K562 (cell line): ENCODE data around the gene MALSU1. TPM values are rescaled to one million over a fixed set of nuclear protein-coding genes. Genes with fewer than 3 reads are reported as not detected.

ENCODE experiments used
- FIP1L1 ChIP-seq: fragments of 200-400 bp; formaldehyde crosslinking; IDR thresholded peaks from 2 replicates; pipeline ENCODE4 v1.6.1; 2018; ENCODE audit warnings: mild to moderate bottlenecking, low read depth, low read length; ENCODE audit not compliant: poor library complexity, severe bottlenecking
- KLF16 ChIP-seq: IDR thresholded peaks from 2 replicates; pipeline ENCODE4 v1.6.1; 2016; ENCODE audit warnings: antibody characterized with exemption
- MEF2D ChIP-seq: conservative IDR thresholded peaks from 2 replicates; pipeline ENCODE4 v1.6.1; 2016; ENCODE audit warnings: low read depth, missing genetic modification characterization, missing compliant biosample characterization
- NFATC3 ChIP-seq: fragments of 450-650 bp; IDR thresholded peaks from 2 replicates; pipeline ENCODE4 v1.6.1; 2017; ENCODE audit warnings: mild to moderate bottlenecking
- POLR2B ChIP-seq: fragments of 450-650 bp; IDR thresholded peaks from 2 replicates; pipeline ENCODE4 v1.6.1; 2018; ENCODE audit warnings: low read depth; ENCODE audit not compliant: partially characterized antibody
- RCOR1 ChIP-seq, 2 experiments: IDR thresholded peaks; 2 replicates each; pipeline ENCODE4 v1.6.1; 2012; ENCODE audit warnings: low read depth in 2 of 2, low read length in 2 of 2, borderline replicate concordance in 1 of 2, improper control_type of control experiment in 1 of 2
- SMAD3 ChIP-seq: fragments of 450-650 bp; formaldehyde crosslinking; conservative IDR thresholded peaks from 2 replicates; pipeline ENCODE4 v1.4.0; 2020; ENCODE audit warnings: mild to moderate bottlenecking
- ZNF165 ChIP-seq: fragments of 250-450 bp; sonication (Bioruptor Pico); IDR thresholded peaks from 2 replicates; pipeline ENCODE4 v1.4.0; 2020; ENCODE audit warnings: borderline replicate concordance
- polyA plus RNA-seq, 8 experiments: library from polyadenylated mRNA; depleted of rRNA in 4 of 8; stranded (reverse) in 5 of 8; unstranded in 3 of 8; fragments of >200 nt; fragmentation: Nextera tagmentation in 2 of 8; fragmentation: Illumina TruSeq in 1 of 8; extraction: Ambion mirVana in 2 of 8; extraction: Trizol in 1 of 8; gene quantifications; 2 replicates each; pipeline versions ENCODE4 v1.2.1 to v1.2.3, GENCODE V29; 2011 to 2014; ENCODE audit warnings: inconsistent platforms in 1 of 8, missing spikeins in 1 of 8
- total RNA-seq, 7 experiments: library from RNA; depleted of rRNA in 6 of 7; stranded (reverse); fragments of >200 nt in 6 of 7; fragmentation: Illumina TruSeq in 2 of 7; extraction: Trizol in 2 of 7; gene quantifications; 2 replicates each; pipeline versions ENCODE4 v1.2.1 to v1.2.3, GENCODE V29; 2011 to 2021; ENCODE audit warnings: low replicate concordance in 1 of 7
- TF ChIP-seq, protein P1 (sequence below), 2 experiments: IDR thresholded peaks; 2 replicates each; pipeline ENCODE4 v1.6.1; 2012; ENCODE audit warnings: improper control_type of control experiment in 2 of 2, low read depth in 2 of 2, low read length in 2 of 2, borderline replicate concordance in 1 of 2
- TF ChIP-seq, protein P2 (sequence below): sonication (generic); formaldehyde crosslinking; IDR thresholded peaks from 2 replicates; pipeline ENCODE4 v1.8.1; 2023; ENCODE audit warnings: mild to moderate bottlenecking, missing genetic modification reagents
- TF ChIP-seq, protein P3 (sequence below): fragments of 450-650 bp; IDR thresholded peaks from 2 replicates; pipeline ENCODE4 v1.6.1; 2017; ENCODE audit warnings: antibody characterized with exemption, mild to moderate bottlenecking
- TF ChIP-seq, protein P4 (sequence below): sonication (generic); formaldehyde crosslinking; IDR thresholded peaks from 2 replicates; pipeline ENCODE4 v1.5.0; 2020; ENCODE audit warnings: missing genetic modification reagents

The MALSU1 gene
- total and polyA plus RNA-seq, 9 of the 15 experiments (the other 6 are each of a cell fraction or from before 2014, with no cell fraction given), result 12.3 to 308 (median 81.2) TPM

DNA sequence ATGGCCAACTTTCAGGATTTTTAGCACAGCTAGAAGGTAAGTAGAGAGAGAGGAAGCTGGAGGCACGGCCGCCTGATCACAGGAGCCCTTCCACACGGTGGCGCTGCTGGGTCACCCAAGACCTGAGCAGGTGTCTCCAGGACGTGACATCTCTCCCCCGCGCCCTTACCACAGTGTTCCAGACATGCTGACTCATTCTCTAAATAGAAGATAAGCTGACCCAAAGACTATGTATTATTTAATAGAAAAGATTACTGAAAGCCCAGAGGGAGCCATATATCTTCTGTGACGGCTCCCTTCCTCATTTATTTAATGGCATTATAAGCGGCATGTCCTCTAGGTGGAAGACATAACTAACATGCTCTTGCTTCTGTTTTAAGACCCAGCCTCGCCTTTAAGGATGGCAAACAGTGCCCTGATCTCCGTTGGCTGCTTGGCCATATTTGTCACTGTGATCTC, 26.0 kb upstream of the MALSU1 start (continued):
- TF ChIP-seq, protein P1, sequence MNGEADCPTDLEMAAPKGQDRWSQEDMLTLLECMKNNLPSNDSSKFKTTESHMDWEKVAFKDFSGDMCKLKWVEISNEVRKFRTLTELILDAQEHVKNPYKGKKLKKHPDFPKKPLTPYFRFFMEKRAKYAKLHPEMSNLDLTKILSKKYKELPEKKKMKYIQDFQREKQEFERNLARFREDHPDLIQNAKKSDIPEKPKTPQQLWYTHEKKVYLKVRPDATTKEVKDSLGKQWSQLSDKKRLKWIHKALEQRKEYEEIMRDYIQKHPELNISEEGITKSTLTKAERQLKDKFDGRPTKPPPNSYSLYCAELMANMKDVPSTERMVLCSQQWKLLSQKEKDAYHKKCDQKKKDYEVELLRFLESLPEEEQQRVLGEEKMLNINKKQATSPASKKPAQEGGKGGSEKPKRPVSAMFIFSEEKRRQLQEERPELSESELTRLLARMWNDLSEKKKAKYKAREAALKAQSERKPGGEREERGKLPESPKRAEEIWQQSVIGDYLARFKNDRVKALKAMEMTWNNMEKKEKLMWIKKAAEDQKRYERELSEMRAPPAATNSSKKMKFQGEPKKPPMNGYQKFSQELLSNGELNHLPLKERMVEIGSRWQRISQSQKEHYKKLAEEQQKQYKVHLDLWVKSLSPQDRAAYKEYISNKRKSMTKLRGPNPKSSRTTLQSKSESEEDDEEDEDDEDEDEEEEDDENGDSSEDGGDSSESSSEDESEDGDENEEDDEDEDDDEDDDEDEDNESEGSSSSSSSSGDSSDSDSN (IDR thresholded peaks at IDR 0.05; ENCODE audit: borderline replicate concordance in 1 of 2, low read depth in 2 of 2, low read length in 2 of 2), result no peak
- TF ChIP-seq, protein P2, sequence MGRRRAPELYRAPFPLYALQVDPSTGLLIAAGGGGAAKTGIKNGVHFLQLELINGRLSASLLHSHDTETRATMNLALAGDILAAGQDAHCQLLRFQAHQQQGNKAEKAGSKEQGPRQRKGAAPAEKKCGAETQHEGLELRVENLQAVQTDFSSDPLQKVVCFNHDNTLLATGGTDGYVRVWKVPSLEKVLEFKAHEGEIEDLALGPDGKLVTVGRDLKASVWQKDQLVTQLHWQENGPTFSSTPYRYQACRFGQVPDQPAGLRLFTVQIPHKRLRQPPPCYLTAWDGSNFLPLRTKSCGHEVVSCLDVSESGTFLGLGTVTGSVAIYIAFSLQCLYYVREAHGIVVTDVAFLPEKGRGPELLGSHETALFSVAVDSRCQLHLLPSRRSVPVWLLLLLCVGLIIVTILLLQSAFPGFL (CRISPR knock-in tag), result no peak
- TF ChIP-seq ZNF165 (no peak), RCOR1 (IDR thresholded peaks at IDR 0.05; ENCODE audit: borderline replicate concordance in 1 of 2, low read depth in 2 of 2, low read length in 2 of 2) (peak; percentile 70 to 97; a peak in 3 of 4 replicates), POLR2B (no peak), KLF16 (peak; percentile 86), SMAD3 (CRISPR knock-in tag) (0 out of 2 replicates have a peak, but pooled peaks have one; percentile 26), NFATC3 (no peak), MEF2D (tag) (no peak), FIP1L1 (no peak)
- TF ChIP-seq, protein P3, sequence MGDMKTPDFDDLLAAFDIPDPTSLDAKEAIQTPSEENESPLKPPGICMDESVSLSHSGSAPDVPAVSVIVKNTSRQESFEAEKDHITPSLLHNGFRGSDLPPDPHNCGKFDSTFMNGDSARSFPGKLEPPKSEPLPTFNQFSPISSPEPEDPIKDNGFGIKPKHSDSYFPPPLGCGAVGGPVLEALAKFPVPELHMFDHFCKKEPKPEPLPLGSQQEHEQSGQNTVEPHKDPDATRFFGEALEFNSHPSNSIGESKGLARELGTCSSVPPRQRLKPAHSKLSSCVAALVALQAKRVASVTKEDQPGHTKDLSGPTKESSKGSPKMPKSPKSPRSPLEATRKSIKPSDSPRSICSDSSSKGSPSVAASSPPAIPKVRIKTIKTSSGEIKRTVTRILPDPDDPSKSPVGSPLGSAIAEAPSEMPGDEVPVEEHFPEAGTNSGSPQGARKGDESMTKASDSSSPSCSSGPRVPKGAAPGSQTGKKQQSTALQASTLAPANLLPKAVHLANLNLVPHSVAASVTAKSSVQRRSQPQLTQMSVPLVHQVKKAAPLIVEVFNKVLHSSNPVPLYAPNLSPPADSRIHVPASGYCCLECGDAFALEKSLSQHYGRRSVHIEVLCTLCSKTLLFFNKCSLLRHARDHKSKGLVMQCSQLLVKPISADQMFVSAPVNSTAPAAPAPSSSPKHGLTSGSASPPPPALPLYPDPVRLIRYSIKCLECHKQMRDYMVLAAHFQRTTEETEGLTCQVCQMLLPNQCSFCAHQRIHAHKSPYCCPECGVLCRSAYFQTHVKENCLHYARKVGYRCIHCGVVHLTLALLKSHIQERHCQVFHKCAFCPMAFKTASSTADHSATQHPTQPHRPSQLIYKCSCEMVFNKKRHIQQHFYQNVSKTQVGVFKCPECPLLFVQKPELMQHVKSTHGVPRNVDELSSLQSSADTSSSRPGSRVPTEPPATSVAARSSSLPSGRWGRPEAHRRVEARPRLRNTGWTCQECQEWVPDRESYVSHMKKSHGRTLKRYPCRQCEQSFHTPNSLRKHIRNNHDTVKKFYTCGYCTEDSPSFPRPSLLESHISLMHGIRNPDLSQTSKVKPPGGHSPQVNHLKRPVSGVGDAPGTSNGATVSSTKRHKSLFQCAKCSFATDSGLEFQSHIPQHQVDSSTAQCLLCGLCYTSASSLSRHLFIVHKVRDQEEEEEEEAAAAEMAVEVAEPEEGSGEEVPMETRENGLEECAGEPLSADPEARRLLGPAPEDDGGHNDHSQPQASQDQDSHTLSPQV, result no peak
- TF ChIP-seq, protein P4, sequence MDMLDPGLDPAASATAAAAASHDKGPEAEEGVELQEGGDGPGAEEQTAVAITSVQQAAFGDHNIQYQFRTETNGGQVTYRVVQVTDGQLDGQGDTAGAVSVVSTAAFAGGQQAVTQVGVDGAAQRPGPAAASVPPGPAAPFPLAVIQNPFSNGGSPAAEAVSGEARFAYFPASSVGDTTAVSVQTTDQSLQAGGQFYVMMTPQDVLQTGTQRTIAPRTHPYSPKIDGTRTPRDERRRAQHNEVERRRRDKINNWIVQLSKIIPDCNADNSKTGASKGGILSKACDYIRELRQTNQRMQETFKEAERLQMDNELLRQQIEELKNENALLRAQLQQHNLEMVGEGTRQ (CRISPR knock-in tag), result no peak
